Endothelial cell of umbilical vein (primary cell): ENCODE data around the gene ATP6V0E2. TPM values are rescaled to one million over a fixed set of nuclear protein-coding genes. Genes with fewer than 3 reads are reported as not detected.

Source experiments
- BruUV-seq: library from RNA; stranded (reverse); fragments of 400-500 nt; replicated peaks from 2 replicates; lab custom pipeline; 2021; lab: Mats Ljungman, UMichigan
- CTCF ChIA-PET: fragments of 300-600, 350-600 bp; sonication (Branson Sonifier 250); formaldehyde crosslinking; loops from one replicate; lab custom pipeline; 2021; ENCODE audit warnings: antibody characterized with exemption, inconsistent platforms; lab: Charles Lee
- POLR2A ChIA-PET: fragments of 300-600, 350-600 bp; sonication (Branson Sonifier 250); formaldehyde crosslinking; loops from one replicate; lab custom pipeline; 2021; ENCODE audit warnings: antibody characterized with exemption, inconsistent platforms; lab: Charles Lee
- DNase-seq: peaks from one replicate; pipeline ENCODE4 v3.0.0-alpha.2; 2011; ENCODE audit warnings: low read depth, low spot score
- FAIRE-seq: peaks from 2 replicates; lab custom pipeline; 2011; peaks lifted over from hg19 to GRCh38; lab: Jason Lieb, UNC
- H2AFZ ChIP-seq: 2 replicates; pipeline ENCODE4 v1.6.0; 2012; ENCODE audit warnings: low read depth, low read length, control low read depth, inconsistent platforms
- H3K27ac ChIP-seq: 2 replicates; pipeline ENCODE4 v1.5.1; 2011; ENCODE audit warnings: low read depth, mild to moderate bottlenecking, control low read depth, low read length, moderate library complexity; ENCODE audit not compliant: insufficient read depth
- H3K27me3 ChIP-seq, 2 experiments: 2 replicates each; pipeline versions ENCODE4 v1.6.0 to v1.6.1; 2011; ENCODE audit warnings: low read length in 2 of 2, mixed read lengths in 1 of 2; ENCODE audit not compliant: control insufficient read depth in 2 of 2, insufficient read depth in 2 of 2
- H3K36me3 ChIP-seq, 2 experiments: 2 replicates in 1 of 2; 3 replicates in 1 of 2; pipeline ENCODE4 v1.5.1; 2011; ENCODE audit warnings: low read length in 2 of 2, mild to moderate bottlenecking in 1 of 2, moderate library complexity in 1 of 2; ENCODE audit not compliant: control insufficient read depth in 2 of 2, insufficient read depth in 2 of 2; ENCODE audit errors: extremely low read depth in 1 of 2
- H3K4me1 ChIP-seq: 3 replicates; pipeline ENCODE4 v1.5.1; 2011; ENCODE audit warnings: mild to moderate bottlenecking, low read length; ENCODE audit not compliant: control insufficient read depth, insufficient read depth; ENCODE audit errors: extremely low read depth
- H3K4me2 ChIP-seq: 2 replicates; pipeline ENCODE4 v1.6.1; 2011; ENCODE audit warnings: low read length, control low read depth, mixed read lengths; ENCODE audit not compliant: insufficient read depth
- H3K4me3 ChIP-seq, 3 experiments: fragments of 200-600 bp in 1 of 3; sonication (generic), shearing (Covaris generic) in 1 of 3; replicated peaks in 1 of 3; 2 replicates each; pipeline ENCODE4 v1.5.1; 2011 to 2016; ENCODE audit warnings: control low read depth in 3 of 3, low read length in 3 of 3, mild to moderate bottlenecking in 2 of 3, inconsistent platforms in 1 of 3, low read depth in 1 of 3, moderate library complexity in 1 of 3; ENCODE audit not compliant: insufficient read depth in 1 of 3
- H3K79me2 ChIP-seq: 2 replicates; pipeline ENCODE4 v1.6.0; 2012; ENCODE audit warnings: low read length, inconsistent platforms; ENCODE audit not compliant: control insufficient read depth, insufficient read depth
- H3K9ac ChIP-seq: replicated peaks from 2 replicates; pipeline ENCODE3; 2011; ENCODE audit warnings: low read length, control low read depth; ENCODE audit not compliant: insufficient read depth; ENCODE audit errors: extremely low read depth
- H3K9me1 ChIP-seq: replicated peaks from 3 replicates; pipeline ENCODE4 v1.6.0; 2011; ENCODE audit warnings: mild to moderate bottlenecking, low read length; ENCODE audit not compliant: control insufficient read depth, insufficient read depth; ENCODE audit errors: extremely low read depth
- H3K9me3 ChIP-seq: replicated peaks from 2 replicates; pipeline ENCODE4 v1.5.1; 2012; ENCODE audit warnings: low read length, inconsistent platforms; ENCODE audit not compliant: control insufficient read depth, insufficient read depth
- H4K20me1 ChIP-seq: replicated peaks from 2 replicates; pipeline ENCODE3; 2011; ENCODE audit warnings: mild to moderate bottlenecking, low read length; ENCODE audit not compliant: control insufficient read depth, insufficient read depth; ENCODE audit errors: extremely low read depth
- EZH2 ChIP-seq: IDR thresholded peaks from 2 replicates; pipeline ENCODE4 v1.6.1; 2012; ENCODE audit warnings: borderline replicate concordance, low read depth, mild to moderate bottlenecking, moderate library complexity, low read length, inconsistent platforms; ENCODE audit not compliant: severe bottlenecking
- FOS ChIP-seq: IDR thresholded peaks from 2 replicates; pipeline ENCODE4 v1.6.1; 2011; ENCODE audit warnings: mild to moderate bottlenecking, low read length, moderate library complexity, borderline replicate concordance; ENCODE audit not compliant: insufficient read depth
- GATA2 ChIP-seq: IDR thresholded peaks from 2 replicates; pipeline ENCODE4 v1.7.0; 2011; ENCODE audit warnings: low read depth, mild to moderate bottlenecking, moderate library complexity, mixed read lengths, low read length; ENCODE audit not compliant: insufficient read length, insufficient read depth
- JUN ChIP-seq: IDR thresholded peaks from 2 replicates; pipeline ENCODE4 v1.6.1; 2011; ENCODE audit warnings: borderline replicate concordance, low read depth; ENCODE audit not compliant: insufficient read length, insufficient read depth
- MYC ChIP-seq: IDR thresholded peaks from one replicate; pipeline ENCODE4 v1.6.1; 2011; ENCODE audit warnings: mild to moderate bottlenecking, low read depth, low read length
- POLR2A ChIP-seq: IDR thresholded peaks from 2 replicates; pipeline ENCODE4 v1.6.1; 2012; ENCODE audit warnings: low read depth, mild to moderate bottlenecking, control low read depth, low read length
- POLR2AphosphoS5 ChIP-seq: IDR thresholded peaks from 2 replicates; pipeline ENCODE4 v1.6.1; 2012; ENCODE audit warnings: low read depth, mild to moderate bottlenecking, control low read depth, low read length, moderate library complexity; ENCODE audit not compliant: insufficient read depth
- dilution Hi-C: fragments of 300-500 bp; cut with MboI; formaldehyde crosslinking; loops from one replicate; pipeline ENCODE4 v1.15.0; 2019; ENCODE audit warnings: low sequenced_read_pairs; ENCODE audit not compliant: extremely low pct_ligation_motif_present
- intact Hi-C: fragments of 100-400 bp; cut with micrococcal nuclease; formaldehyde crosslinking; loops from one replicate; pipeline ENCODE4 v1.10.0; 2022
- polyA plus RNA-seq, 4 experiments: library from polyadenylated mRNA; depleted of rRNA in 3 of 4; stranded (reverse) in 3 of 4; unstranded in 1 of 4; fragments of >200 nt; gene quantifications; 2 replicates each; pipeline versions ENCODE4 v1.2.1 to v1.2.3, GENCODE V29; 2011 to 2012; ENCODE audit warnings: missing spikeins in 1 of 4
- total RNA-seq: library from RNA; stranded (reverse); gene quantifications from 2 replicates; pipeline ENCODE4 v1.2.3, GENCODE V29; 2021
- TF ChIP-seq, protein P1 (sequence below), 2 donors: IDR thresholded peaks; 1 replicate in 1 of 2; 2 replicates in 1 of 2; pipeline ENCODE4 v1.5.1; 2011; ENCODE audit warnings: low read length in 2 of 2, mild to moderate bottlenecking in 2 of 2, moderate library complexity in 2 of 2, control low read depth in 1 of 2, inconsistent platforms in 1 of 2, low read depth in 1 of 2; ENCODE audit not compliant: insufficient read depth in 1 of 2; ENCODE audit errors: extremely low read depth in 1 of 2
- TF ChIP-seq, protein P2 (sequence below): IDR thresholded peaks from 2 replicates; pipeline ENCODE4 v1.6.1; 2011; ENCODE audit not compliant: insufficient read depth, insufficient read length

ATP6V0E2 gene
- total and polyA plus RNA-seq, 2 donors (not counting 3 experiments of a cell fraction or from before 2014, with no cell fraction given), result 27.8 to 36.8 TPM

DNA sequence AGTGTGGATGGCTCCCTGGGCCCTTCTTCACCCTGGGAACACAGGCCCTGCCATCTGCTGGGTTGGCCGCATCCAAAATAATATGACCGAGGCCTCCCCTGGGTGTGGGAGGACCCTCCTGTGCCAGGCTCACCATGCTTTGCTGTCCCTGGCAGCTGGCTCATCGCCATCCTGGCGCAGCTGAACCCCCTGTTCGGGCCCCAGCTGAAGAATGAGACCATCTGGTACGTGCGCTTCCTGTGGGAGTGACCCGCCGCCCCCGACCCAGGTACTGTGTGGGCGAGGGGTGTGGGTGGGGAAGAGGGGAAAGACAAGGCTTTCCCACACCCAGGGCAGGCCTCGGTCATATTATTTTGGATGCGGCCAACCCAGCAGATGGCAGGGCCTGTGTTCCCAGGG lies 4.8 kb downstream of the ATP6V0E2 start:
- Histone ChIP-seq H3K4me3 (no peak overlapping the region), H3K9me3 (no peaks in the 10 kb centered on the region), H3K4me2 (no peak overlapping the region), H4K20me1 (no peaks in the 10 kb centered on the region), H3K36me3 (no peaks in the 10 kb centered on the region), H3K27ac (no peak overlapping the region), H3K9ac (no peak overlapping the region), H3K9me1 (no peaks in the 10 kb centered on the region), H2AFZ (no peak overlapping the region), H3K27me3 (no peaks in the 10 kb centered on the region), H3K79me2 (no peaks in the 10 kb centered on the region), H3K4me1 (peaks cover 6% of the 10 kb centered on the region)
- intact Hi-C loops (no loop called here), dilution Hi-C loops (no loop called here)
- FAIRE-seq, result no peak
- ChIA-PET POLR2A (no interaction called here), CTCF (no interaction called here)
- DNase-seq, result no peak
- no TSS peak for BruUV-seq
- TF ChIP-seq POLR2A (no peak), JUN (no peak), FOS (no peak), GATA2 (no peak), MYC (no peak), POLR2AphosphoS5 (no peak), EZH2 (no peak)
- TF ChIP-seq, protein P1, sequence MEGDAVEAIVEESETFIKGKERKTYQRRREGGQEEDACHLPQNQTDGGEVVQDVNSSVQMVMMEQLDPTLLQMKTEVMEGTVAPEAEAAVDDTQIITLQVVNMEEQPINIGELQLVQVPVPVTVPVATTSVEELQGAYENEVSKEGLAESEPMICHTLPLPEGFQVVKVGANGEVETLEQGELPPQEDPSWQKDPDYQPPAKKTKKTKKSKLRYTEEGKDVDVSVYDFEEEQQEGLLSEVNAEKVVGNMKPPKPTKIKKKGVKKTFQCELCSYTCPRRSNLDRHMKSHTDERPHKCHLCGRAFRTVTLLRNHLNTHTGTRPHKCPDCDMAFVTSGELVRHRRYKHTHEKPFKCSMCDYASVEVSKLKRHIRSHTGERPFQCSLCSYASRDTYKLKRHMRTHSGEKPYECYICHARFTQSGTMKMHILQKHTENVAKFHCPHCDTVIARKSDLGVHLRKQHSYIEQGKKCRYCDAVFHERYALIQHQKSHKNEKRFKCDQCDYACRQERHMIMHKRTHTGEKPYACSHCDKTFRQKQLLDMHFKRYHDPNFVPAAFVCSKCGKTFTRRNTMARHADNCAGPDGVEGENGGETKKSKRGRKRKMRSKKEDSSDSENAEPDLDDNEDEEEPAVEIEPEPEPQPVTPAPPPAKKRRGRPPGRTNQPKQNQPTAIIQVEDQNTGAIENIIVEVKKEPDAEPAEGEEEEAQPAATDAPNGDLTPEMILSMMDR (IDR thresholded peaks at IDR 0.05; ENCODE audit: extremely low read depth in 1 of 2, insufficient read depth in 1 of 2, low read depth in 1 of 2, low read length in 2 of 2), result no peak
- TF ChIP-seq, protein P2, sequence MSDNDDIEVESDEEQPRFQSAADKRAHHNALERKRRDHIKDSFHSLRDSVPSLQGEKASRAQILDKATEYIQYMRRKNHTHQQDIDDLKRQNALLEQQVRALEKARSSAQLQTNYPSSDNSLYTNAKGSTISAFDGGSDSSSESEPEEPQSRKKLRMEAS, result no peak
